ENCODE measurements around the gene WDR31.

WDR31 gene

DNA sequence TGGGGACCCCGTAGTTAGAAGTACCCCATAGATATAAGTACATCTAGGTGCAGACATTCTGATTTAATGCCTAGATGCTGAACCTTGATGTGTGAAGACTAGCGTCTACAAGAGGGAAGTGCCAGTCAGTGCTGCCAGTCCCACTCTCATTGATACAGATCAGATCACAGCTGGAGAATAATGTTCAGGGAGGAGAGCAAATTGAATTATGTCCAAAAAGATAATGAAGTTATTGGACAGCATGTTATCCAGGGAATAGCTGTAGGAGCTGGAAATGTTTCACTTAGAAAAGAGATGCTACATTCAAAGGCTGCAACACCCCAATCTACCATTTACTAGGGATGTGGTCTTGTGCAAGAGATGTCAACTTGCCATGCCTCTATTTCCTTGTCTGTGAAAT lies 21.0 kb downstream of the WDR31 start:
- ChIA-PET POLR2A (interaction anchor here (0.5 to 2.6 kb wide), 3 partner anchors 21 to 860 kb away, joined by 3 to 7 read pairs (median 7); partner anchors contain the start of genes FKBP15, SLC31A1 and WDR31), CTCF (interaction anchor here (0.6 to 3.8 kb wide), 4 partner anchors 8 to 227 kb away, joined by 3 to 26 read pairs (median 4); no protein-coding TSS in a partner anchor)
- Histone ChIP-seq H3K27ac (ENCODE audit: extremely low read depth, low read depth, low read length) (no peak overlapping the region), H3K4me3 (ENCODE audit: low read depth, low read length) (no peak overlapping the region), H3K9me3 (ENCODE audit: control insufficient read depth, insufficient read depth, low read depth, low read length) (no peaks in the 10 kb centered on the region), H3K36me3 (ENCODE audit: control insufficient read depth in 2 of 2, insufficient read depth in 1 of 2, low read length in 2 of 2) (no peaks in the 10 kb centered on the region), H3K4me1 (ENCODE audit: control insufficient read depth, insufficient read depth, low read length) (no peaks in the 10 kb centered on the region)
- TF ChIP-seq ZNF10 (tag by site-specific recombination; IDR thresholded peaks at IDR 0.05) (no peak), ZNF302 (tag by site-specific recombination; IDR thresholded peaks at IDR 0.05; ENCODE audit: low read depth) (no peak), KLF1 (tag by site-specific recombination; IDR thresholded peaks at IDR 0.05) (no peak), ZNF155 (tag by site-specific recombination; IDR thresholded peaks at IDR 0.05) (no peak), ZNF19 (tag by site-specific recombination; IDR thresholded peaks at IDR 0.05; ENCODE audit: low read depth) (no peak), FEZF1 (tag by site-specific recombination; IDR thresholded peaks at IDR 0.05) (no peak), ZNF585B (tag by site-specific recombination; IDR thresholded peaks at IDR 0.05) (no peak)
- TF ChIP-seq, protein P1, sequence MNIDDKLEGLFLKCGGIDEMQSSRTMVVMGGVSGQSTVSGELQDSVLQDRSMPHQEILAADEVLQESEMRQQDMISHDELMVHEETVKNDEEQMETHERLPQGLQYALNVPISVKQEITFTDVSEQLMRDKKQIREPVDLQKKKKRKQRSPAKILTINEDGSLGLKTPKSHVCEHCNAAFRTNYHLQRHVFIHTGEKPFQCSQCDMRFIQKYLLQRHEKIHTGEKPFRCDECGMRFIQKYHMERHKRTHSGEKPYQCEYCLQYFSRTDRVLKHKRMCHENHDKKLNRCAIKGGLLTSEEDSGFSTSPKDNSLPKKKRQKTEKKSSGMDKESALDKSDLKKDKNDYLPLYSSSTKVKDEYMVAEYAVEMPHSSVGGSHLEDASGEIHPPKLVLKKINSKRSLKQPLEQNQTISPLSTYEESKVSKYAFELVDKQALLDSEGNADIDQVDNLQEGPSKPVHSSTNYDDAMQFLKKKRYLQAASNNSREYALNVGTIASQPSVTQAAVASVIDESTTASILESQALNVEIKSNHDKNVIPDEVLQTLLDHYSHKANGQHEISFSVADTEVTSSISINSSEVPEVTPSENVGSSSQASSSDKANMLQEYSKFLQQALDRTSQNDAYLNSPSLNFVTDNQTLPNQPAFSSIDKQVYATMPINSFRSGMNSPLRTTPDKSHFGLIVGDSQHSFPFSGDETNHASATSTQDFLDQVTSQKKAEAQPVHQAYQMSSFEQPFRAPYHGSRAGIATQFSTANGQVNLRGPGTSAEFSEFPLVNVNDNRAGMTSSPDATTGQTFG (tag by site-specific recombination; IDR thresholded peaks at IDR 0.05; ENCODE audit: borderline replicate concordance): no peak
- TF ChIP-seq, protein P2, sequence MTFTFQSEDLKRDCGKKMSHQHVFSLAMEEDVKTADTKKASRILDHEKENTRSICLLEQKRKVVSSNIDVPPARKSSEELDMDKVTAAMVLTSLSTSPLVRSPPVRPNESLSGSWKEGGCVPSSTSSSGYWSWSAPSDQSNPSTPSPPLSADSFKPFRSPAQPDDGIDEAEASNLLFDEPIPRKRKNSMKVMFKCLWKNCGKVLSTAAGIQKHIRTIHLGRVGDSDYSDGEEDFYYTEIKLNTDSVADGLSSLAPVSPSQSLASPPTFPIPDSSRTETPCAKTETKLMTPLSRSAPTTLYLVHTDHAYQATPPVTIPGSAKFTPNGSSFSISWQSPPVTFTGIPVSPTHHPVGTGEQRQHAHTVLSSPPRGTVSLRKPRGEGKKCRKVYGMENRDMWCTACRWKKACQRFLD (tag by site-specific recombination; IDR thresholded peaks at IDR 0.05): no peak
- TF ChIP-seq, protein P3, sequence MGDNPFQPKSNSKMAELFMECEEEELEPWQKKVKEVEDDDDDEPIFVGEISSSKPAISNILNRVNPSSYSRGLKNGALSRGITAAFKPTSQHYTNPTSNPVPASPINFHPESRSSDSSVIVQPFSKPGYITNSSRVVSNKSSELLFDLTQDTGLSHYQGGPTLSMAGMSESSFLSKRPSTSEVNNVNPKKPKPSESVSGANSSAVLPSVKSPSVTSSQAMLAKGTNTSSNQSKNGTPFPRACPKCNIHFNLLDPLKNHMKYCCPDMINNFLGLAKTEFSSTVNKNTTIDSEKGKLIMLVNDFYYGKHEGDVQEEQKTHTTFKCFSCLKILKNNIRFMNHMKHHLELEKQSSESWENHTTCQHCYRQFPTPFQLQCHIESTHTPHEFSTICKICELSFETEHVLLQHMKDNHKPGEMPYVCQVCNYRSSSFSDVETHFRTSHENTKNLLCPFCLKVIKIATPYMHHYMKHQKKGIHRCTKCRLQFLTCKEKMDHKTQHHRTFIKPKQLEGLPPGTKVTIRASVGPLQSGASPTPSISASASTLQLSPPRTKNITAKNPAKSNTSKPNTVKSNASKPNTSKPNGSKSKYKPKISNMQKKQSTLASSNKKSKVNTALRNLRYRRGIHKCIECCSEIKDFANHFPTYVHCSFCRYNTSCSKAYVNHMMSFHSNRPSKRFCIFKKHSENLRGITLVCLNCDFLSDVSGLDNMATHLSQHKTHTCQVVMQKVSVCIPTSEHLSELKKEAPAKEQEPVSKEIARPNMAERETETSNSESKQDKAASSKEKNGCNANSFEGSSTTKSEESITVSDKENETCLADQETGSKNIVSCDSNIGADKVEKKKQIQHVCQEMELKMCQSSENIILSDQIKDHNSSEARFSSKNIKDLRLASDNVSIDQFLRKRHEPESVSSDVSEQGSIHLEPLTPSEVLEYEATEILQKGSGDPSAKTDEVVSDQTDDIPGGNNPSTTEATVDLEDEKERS (tag by site-specific recombination; IDR thresholded peaks at IDR 0.05): no peak
- TF ChIP-seq, protein P4, sequence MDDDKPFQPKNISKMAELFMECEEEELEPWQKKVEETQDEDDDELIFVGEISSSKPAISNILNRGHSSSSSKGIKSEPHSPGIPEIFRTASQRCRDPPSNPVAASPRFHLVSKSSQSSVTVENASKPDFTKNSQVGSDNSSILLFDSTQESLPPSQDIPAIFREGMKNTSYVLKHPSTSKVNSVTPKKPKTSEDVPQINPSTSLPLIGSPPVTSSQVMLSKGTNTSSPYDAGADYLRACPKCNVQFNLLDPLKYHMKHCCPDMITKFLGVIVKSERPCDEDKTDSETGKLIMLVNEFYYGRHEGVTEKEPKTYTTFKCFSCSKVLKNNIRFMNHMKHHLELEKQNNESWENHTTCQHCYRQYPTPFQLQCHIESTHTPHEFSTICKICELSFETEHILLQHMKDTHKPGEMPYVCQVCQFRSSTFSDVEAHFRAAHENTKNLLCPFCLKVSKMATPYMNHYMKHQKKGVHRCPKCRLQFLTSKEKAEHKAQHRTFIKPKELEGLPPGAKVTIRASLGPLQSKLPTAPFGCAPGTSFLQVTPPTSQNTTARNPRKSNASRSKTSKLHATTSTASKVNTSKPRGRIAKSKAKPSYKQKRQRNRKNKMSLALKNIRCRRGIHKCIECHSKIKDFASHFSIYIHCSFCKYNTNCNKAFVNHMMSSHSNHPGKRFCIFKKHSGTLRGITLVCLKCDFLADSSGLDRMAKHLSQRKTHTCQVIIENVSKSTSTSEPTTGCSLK (tag by site-specific recombination; IDR thresholded peaks at IDR 0.05): no peak
- TF ChIP-seq, protein P5, sequence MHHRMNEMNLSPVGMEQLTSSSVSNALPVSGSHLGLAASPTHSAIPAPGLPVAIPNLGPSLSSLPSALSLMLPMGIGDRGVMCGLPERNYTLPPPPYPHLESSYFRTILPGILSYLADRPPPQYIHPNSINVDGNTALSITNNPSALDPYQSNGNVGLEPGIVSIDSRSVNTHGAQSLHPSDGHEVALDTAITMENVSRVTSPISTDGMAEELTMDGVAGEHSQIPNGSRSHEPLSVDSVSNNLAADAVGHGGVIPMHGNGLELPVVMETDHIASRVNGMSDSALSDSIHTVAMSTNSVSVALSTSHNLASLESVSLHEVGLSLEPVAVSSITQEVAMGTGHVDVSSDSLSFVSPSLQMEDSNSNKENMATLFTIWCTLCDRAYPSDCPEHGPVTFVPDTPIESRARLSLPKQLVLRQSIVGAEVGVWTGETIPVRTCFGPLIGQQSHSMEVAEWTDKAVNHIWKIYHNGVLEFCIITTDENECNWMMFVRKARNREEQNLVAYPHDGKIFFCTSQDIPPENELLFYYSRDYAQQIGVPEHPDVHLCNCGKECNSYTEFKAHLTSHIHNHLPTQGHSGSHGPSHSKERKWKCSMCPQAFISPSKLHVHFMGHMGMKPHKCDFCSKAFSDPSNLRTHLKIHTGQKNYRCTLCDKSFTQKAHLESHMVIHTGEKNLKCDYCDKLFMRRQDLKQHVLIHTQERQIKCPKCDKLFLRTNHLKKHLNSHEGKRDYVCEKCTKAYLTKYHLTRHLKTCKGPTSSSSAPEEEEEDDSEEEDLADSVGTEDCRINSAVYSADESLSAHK (tag by site-specific recombination; IDR thresholded peaks at IDR 0.05): no peak

DNA sequence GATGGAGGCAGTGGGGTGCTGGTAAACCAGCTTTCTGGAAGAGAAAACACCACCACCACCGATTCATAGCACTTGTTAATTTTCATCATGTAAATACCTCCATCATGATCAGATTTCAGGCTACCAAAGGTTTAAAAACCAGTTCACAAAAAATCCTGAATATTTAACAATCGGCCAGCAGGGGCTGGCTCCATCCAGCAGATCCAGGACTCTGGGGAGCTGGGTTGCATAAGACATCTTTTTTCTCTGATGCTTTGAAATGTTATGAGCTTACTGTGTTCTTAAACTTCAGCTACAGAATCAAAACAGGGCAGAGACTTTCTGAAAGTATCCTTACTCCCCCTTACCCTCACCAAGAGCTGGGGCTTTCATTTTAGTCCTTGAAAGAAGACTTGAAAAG lies 22.3 kb downstream of the WDR31 start:
- POLR2A ChIA-PET: interaction anchor here (2.6 kb wide), 1 partner anchor 22 kb away, joined by 7 read pairs; the partner anchor contains the start of gene WDR31
- no peak for TF ChIP-seq ZNF311 (tag by site-specific recombination; IDR thresholded peaks at IDR 0.05; ENCODE audit: borderline replicate concordance)
- no peak for TF ChIP-seq ZNF510 (tag by site-specific recombination; IDR thresholded peaks at IDR 0.05; ENCODE audit: insufficient replicate concordance)
- TF ChIP-seq FEZF1 (tag by site-specific recombination; IDR thresholded peaks at IDR 0.05): no peak
- no peak for TF ChIP-seq ZNF610 (tag by site-specific recombination; IDR thresholded peaks at IDR 0.05; ENCODE audit: borderline replicate concordance)
- TF ChIP-seq ZIC2 (tag by site-specific recombination; IDR thresholded peaks at IDR 0.05): no peak
- TF ChIP-seq, protein P1 (tag by site-specific recombination; IDR thresholded peaks at IDR 0.05; ENCODE audit: borderline replicate concordance): no peak
- no peak for TF ChIP-seq ZNF530 (tag by site-specific recombination; IDR thresholded peaks at IDR 0.05; ENCODE audit: low read depth)
- TF ChIP-seq ZNF202 (tag by site-specific recombination; IDR thresholded peaks at IDR 0.05; ENCODE audit: borderline replicate concordance): no peak
- TF ChIP-seq ZNF514 (tag by site-specific recombination; IDR thresholded peaks at IDR 0.05): no peak
- no peak for TF ChIP-seq SCRT1 (tag by site-specific recombination; IDR thresholded peaks at IDR 0.05; ENCODE audit: borderline replicate concordance)

More for the DNA sequence above, 22.3 kb downstream of the WDR31 start:
- H3K27ac ChIP-seq (ENCODE audit: extremely low read depth, low read depth, low read length): no peak overlapping the region
- CTCF ChIA-PET: interaction anchor here (0.5 to 3.8 kb wide), 7 partner anchors 9 to 205 kb away, joined by 3 to 26 read pairs (median 3); partner anchors contain the start of gene ALAD
- H3K4me1 ChIP-seq (ENCODE audit: control insufficient read depth, insufficient read depth, low read length): no peaks in the 10 kb centered on the region
- no peaks in the 10 kb centered on the region for H3K36me3 ChIP-seq (ENCODE audit: control insufficient read depth in 2 of 2, insufficient read depth in 1 of 2, low read length in 2 of 2)
- H3K4me3 ChIP-seq (ENCODE audit: low read depth, low read length): no peak overlapping the region
- H3K9me3 ChIP-seq (ENCODE audit: control insufficient read depth, insufficient read depth, low read depth, low read length): no peaks in the 10 kb centered on the region

All from HEK293 (cell line).